ENCODE measurements around the gene VBP1.
"Not testable (repeated sequence)": the region's sequence is repeated elsewhere in the genome, so short reads cannot be mapped to it uniquely, and the experiment has no call there.

The VBP1 gene, protein sequence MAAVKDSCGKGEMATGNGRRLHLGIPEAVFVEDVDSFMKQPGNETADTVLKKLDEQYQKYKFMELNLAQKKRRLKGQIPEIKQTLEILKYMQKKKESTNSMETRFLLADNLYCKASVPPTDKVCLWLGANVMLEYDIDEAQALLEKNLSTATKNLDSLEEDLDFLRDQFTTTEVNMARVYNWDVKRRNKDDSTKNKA

DNA sequence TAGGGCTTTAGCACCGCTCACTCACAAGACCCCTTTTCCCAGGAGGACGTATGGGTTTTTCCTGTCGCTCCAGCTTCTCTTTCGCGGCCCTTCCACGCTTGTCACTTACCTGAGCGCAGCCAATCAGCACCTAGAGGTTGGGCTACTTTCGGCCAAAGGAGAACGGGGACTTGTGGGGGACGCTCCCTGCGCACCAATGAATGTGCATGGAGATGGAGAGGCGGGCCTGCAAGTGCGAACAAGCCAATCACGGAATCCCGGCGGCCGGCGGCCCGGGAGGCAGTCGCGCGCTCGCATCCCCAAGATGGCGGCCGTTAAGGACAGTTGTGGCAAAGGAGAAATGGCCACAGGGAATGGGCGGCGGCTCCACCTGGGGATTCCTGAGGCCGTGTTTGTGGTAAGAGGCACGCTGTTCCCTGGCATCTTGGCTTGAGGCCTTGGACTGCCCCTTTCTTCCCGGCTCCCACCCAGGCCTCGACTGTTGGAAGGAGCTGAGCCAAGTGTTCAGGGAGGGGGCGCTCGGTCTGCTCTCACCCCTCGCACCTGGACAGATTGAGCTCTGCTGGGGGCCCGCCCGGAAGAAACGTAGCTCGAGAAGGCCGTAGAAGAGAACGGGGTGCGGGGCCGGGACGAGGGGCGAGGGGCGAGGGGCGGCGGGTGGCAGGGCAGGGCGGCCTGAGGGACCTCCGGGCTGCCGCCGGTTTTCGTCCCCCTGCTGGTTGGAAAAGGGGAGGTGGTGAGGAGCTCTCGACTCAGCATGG, at the start of gene VBP1:
Gene VBP1 (plus strand): TSS at position 282 of the 761 bp plus-strand sequence. CDS start 23 bp downstream, at position 305.
- peak; percentile 97 for DNase-seq

DNA sequence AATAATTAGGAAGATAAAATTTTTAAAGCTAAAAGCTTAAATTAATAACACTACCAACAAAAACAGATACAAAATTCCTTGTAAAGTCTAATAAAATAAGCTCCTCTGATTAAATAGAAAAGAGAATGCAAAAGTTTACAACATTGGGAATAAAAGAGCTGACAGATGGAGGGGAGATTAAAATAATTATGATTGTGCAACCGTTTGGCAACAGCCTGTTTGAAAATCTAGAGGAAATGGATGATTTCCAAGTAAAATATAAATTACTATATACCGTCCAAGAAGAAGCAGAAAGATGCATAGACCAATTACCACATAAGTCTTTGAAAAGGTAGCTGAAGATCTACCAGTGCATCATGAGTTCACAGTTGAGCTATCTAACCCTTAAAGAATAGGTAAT, 46.4 kb upstream of the VBP1 start:
- no peak for DNase-seq

DNA sequence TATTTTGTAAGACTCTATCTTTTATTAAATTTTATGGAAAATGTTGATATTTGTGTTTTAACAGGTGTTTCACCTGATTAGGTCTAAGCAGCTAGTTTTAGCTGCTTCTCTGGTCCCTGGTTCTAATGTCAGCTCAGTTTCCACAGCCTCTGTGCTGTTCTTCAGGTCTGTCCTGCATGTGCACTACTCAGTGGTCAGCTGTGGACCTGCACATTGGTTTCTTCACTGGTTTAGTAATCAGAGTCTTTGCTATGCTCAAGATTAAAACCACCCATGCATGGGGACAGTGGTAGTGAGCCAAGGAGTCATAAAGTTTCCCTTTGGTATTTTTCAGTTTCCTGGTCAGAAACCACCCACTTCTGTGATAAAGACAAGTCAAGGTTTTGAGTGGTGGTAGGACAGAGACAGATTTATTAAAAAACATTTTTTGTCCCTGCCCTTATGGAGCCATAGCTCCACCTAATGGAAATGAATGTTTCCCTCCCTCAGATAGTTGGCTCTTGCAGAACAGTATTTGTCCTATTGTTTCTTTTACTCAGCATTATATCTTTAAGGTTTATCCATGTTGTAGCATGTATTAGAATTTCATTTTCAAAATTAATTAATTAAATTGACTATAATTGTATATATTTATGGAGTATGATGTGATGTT, 36.8 kb upstream of the VBP1 start:
- no peak for DNase-seq

DNA sequence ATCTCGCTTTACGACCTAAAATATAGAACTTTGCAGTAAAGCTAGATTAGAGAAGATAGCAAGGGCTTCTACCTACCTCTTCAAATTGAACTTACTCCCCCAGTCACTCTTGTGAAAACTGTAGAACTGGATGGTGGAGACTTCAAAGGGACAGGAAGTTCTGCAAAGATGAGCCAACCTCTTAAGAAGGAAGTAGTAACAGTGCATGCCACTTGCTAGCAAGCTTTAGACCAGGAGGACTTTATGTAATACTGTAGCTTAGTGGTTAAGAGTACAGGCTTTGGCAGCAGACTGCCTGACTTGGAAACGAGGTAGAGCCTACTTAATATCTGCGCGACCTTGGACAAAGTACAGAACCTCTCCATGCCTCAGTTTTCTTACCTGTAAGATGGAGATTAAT, 27.5 kb upstream of the VBP1 start:
- no peak for DNase-seq

DNA sequence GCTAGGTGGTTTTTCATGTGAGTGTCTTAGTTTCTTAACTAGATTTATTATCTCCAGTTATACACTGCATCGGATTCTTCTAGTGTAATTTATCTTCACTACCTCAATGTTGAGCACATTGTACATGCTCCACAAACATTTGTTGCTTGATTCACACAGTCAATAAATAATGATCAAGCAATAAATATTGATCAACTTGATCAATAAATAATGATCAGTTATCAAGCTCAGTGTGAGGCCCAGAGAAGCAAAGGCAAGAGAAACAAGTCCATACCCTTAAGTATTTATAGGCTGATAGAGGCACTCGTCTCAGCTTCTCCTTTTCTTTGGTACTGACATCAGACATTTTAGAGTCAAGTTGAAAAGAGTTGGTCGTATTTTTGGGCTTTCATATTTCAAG, 5.1 kb upstream of the VBP1 start:
- DNase-seq = no peak

DNA sequence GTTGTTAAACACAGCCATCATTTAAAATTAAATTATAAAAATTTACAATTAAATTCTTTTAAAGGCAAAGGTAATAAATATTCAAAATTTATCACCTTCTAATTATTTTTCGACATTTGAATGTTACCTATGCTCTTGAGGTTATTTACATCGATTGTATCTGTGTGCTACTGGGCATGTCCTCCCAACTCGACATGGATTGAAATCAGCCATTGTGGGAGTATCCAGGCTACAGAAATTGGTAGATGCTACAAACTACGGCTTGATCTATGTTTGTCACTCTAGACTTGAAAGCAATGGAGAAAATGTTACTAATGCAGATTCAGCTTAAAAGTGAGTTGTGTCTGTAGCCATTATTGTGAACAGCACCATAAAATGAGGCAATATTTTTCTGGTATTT, 2.5 kb upstream of the VBP1 start:
- no peak for DNase-seq

DNA sequence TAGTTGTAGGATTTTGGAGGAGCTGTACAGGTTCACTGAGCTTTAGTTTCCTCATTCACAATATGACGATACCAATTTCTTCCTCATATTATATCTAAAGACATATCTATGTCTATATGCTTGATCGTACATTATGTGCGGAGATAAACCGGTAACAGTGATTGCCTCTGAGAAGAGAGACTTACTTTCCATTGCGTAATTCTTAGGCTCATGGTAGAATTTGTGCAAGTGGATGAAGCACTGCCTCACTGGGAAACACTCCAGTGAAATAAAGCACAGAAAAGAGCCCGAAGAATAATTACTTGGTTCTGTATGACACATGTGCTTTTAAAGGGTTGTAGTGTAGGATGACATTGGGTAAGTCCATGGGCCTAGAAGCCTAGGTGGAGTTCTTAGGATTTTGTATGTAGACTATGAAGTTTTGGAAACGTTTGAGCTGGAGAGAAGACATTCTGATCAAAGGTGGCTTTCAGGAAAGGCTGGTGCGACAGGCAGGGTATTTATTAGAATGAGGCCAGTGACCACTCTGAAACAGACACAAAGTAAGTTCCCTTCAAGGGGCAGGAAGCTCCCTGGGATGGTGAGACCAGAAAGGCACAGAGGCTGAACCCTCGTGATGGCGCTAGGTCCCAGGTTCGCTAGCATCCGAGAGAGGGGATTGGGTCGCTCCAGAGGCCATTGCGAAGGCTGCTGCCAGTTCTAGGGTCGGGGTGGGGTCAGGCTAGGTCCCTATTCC, 649 bp upstream of the VBP1 start:
- DNase-seq = no peak

DNA sequence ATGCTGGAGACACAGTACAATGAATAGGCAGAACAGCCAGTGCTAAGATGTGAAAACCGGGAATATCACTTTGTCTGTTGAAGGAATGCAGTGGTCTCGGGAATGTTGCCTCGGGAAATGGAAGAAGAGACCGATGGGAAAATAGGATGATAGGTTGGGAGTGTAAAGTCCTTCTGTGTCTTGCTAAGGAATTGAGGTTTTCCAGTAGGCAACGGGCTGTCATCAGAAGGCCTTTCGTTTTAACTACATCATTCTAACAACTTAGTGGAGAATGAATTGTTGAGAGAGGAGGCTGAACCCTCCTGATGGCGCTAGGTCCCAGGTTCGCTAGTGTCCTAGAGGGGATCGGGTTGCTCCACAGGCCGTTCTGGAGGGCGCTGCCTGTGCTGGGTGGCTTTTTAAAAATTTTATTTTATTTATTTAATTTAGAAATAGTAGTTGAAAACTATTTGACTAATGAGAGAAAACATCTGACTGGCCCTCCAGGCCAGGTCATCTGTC, 730 bp downstream of the VBP1 start:
- peak; percentile 40 for DNase-seq

DNA sequence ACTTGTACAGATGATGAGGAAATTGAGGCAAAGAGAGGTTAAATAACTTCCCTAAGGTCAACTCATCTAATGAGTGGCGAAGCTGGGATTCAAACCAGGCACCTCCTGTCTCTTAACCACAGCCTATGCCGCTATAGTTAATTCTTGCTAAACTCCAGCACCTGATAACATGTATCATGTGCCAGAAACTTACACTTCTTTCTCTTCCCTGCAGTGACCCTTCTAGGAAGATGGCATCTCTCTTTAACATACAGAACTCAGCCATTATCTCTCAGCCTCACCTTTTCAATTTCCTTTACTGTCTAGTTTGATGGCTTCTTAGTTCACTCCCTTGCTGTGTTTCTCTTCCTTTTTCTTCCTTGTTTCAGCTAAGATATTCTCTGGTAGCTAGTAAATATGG, 2.5 kb downstream of the VBP1 start:
- no peak for DNase-seq

DNA sequence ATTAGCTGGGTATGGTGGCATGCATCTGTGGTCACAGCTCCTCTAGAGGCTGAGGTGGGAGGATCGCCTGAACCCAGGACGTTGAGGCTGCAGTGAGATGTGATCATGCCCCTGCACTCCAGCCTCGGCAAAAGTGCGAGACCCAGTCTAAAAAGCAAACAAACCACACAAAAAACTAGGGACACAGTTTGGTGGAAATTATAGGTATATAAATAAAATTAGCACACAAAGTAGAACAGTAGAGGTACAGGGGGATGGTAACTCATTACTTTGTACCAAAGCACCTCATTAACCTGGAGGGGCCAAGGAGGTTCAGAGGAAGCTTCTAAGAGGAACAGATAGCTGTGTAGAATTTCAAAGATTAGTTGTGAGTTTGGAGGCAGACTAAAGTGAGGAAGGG, 5.1 kb downstream of the VBP1 start:
- no peak for DNase-seq

DNA sequence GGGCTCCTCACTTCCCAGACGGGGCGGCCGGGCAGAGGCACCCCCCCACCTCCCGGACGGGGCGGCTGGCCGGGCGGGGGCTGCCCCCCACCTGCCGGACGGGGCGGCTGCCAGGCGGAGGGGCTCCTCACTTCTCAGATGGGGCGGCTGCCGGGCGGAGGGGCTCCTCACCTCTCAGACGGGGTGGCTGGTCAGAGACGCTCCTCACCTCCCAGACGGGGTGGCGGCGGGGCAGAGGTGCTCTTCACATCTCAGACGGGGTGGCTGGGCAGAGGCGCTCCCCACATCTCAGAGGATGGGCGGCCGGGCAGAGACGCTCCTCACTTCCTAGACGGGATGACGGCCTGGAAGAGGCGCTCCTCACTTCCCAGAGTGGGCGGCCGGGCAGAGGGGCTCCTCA, 7.5 kb downstream of the VBP1 start:
- not testable (repeated sequence) for DNase-seq

DNA sequence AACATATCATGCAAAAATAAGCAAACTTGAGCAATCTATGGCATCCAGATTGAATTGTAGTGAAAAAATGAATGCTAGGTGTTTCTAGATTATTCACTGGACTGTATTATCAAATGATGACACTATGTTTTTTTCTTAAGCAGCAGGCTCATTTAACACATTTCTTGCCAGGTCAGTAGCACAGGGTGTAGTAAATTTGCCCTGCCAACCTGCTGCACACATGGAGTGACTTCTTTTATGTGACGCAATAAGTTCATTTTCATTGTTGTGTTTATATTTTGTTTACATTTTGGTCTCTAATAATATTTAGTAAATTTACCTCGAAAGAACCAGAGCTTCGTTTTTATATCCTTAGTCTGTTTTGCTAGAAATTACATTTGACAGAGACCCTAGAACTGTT, 9.5 kb downstream of the VBP1 start:
- DNase-seq = no peak

DNA sequence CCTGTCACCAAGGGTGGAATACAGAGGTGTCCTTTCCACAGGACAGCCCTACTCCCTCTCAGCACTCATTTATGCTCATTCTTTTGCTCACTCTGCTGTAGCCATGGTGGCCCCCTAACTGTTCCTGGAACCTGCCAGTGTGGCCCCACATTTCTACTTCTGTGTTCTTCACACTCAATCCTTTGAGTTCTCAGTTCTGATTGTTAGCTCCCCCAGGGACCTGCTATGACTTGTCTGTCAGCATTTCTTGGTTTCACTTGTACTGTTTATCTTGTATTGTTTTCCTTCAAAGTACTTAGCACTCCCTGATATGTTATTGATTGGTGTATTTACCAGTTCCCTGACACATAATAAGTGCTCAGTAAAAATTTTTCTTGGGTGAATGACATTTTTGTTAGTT, 14.9 kb downstream of the VBP1 start:
- no peak for DNase-seq

DNA sequence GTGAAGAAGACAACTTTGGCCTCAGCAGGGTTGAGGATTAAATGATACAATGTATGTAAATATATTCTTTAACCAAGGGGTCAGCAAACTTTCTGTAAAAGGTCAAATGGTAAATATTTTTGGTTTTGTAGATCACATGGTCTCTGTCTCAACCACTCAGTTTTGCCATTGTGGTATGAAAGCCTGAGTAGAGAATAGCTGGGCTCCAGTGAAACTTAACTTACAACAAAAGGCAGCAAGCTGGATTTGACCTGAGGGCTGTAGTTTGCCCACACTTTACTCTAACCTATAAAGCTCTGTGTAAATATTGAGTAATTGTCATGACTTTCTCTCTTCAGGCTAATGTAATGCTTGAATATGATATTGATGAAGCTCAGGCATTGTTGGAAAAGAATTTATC, 19.6 kb downstream of the VBP1 start:
- DNase-seq = no peak

DNA sequence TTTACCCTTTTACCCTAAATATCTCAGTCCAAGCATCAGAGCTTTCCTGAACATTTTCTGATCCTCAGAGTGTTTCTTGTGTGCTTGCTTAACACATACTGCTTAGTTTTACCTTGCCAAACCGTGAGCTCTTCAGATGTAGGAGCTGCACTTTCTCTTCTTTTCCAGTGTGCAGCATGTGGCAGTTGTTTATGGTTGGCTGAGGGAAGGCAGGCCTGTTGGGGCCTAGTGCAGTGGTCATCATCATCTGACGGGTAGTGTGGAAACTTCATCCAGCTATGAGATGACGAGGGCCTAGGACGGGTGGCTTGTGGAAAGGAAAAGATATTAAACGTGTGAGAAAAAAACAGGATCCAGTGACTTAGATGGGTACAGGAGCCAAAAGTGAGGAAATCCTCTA, 21.5 kb downstream of the VBP1 start:
- no peak for DNase-seq

DNA sequence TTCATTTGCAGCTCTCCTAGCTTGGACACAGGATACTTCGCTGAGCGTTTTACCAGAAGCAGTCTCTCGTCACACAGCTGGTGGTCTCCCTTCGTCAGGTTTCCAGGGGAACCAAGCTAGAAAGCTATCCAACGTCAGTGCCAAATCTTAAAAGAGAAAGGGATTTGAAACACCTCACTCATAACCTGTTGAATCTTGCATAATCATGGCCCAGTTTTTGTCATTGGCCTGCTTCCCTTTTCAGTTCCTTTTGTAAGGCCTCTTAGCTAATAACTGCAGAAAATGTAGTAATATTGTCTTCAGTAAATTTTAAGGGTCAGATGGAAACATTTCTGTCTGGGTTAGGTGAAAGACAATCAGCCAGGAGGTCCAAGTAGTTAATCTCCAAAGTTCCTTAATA, 26.0 kb downstream of the VBP1 start:
- DNase-seq = no peak

DNA sequence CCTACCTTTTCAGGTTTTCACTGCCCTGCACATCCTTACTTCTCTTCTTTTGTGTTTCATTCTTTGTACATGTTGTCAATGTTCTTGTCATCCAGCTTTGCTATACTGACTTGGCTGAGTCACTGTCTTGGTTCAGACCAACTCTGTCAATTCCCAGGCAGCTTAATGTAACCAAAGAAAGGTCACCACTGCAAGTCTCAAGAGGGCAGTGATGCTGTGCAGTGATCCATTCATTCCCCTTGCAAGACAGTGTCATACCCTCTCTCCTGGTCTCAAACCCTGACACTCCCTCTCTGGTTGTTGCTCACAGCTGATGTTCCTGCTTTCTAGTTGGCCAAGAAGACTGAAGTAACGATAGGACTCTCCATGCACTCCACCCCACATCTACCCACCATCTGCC, 30.5 kb downstream of the VBP1 start:
- DNase-seq = no peak

DNA sequence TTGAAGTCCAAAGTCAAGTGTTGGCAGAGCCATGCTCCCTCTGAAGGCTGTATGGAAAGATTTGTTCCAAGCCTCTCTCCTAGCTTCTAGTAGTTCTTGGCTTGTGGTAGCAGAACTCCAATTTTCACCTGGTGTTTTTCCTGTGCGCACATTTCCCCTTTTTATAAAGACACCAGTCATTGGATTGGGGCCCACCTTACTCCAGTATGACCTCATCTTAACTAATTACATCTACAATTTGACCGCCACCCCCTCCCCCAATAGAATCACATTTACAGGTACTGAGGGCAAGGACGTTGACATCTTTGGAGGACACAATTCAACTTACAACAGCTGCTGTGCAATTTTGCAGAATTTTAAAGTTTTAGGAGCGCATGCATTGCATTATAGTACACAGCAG, 31.2 kb downstream of the VBP1 start:
- no peak for DNase-seq

DNA sequence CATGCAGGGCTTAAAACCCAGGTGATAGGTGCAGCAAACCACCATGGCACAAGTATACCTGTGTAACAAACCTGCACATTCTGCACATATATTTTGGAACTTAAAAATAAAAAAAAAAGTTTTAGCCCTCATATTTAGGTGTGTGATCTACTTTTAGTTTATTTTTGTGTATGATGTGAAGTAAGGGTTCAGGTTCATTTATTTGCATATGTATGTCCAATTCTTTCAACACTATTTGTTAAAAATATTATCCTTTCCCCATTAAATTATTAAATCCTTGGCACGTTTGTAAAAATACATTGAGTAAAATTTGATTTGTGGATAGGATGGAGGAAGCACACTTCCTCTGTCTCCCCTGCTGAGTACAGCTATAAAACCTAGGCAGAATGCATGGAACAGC, 35.1 kb downstream of the VBP1 start:
- no peak for DNase-seq

DNA sequence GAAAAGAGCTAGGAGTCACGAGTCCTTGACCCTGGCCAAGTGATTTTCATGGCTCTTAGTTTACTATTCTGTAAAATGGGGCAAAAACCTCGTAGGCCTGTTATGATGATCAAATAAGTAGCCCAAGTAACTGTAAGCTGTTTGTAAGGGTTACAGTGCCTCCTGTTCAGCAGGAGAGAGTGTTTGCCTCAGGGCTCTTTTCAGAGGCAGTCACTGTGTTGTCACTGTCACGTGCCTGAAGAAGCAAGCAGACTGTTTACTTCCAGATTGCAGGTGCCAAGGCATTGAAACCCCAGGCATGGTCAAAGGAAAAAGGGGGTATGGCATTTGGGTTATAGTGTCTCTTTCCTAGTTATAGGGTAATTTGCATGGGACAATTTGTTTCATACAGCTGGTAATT, 43.5 kb downstream of the VBP1 start:
- no peak for DNase-seq

DNA sequence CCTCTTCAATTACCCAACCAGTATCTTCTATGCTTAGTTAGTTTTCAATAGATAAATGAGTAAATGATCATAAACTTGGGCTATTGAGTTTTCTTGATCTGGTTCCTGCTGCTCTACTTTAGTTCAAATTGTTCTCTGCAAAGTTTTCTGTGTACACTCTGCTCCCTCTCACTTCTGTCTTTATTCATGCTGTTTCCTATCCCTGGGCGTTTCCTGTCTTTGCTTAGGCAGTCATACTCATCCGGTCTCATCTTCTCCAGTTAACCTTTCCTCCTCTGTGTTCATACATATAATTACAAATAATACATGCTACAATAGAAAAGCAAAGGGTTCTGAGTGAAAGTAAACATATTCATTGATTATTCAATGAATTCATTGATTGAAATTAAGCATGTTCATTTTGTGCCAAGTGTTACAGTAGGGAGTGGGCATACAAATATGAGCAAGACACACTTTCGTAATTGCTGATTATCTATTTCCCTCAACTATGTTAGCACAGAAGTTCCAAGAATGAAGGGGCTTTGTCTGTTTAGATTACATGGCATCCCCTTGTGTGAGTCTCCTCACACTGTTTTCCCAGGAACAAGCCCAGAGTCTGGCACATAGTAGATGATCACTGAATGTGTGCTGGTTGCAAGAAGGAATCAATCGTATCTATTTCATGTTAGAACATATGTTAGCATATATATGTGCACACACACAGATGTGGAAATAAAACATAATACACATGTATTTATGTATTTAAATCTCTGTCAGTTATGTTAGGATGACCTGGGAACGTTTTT, 46.9 kb downstream of the VBP1 start:
- no peak for DNase-seq

DNA sequence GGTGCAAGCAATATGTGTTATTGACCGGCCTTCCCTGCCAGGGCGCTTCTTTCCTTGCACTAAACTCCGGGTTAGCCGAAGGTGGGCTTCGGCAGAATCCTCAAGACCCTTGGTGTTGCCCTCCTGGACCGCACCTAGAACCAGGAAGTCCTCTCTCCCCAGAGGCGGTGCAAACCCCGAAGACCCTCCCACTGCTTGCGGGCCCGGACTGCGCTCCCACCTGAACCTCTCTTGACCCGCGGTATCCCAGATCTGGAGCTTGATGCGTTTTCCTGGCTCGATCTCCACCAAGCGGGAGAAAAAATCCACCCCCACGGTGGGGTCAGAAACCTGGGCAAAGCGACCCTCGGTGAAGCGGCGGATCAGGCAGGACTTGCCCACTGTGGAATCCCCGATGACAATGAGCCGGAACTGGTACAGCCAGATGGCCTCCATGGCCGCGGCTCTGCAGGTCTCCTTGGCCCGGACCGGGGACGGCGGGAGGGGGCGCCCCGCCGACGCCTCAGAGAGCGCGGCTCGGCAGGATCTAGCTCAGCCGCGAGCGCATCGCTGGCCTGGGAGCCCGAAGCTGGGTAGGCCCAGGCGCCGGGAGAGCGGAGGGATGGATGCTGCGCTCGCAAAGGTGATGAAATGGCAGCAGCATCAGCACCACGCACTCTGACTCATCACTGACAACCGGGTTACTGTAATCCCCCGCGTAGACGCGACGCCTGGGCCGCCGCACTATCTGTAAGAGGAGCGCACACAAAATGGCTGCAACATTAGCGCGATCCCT, 47.8 kb downstream of the VBP1 start, which contains the start of gene RAB39B:
Gene RAB39B (minus strand): TSS at position 638 of the 775 bp plus-strand sequence. CDS start 203 bp downstream, at position 435.
- peak; percentile 82 for DNase-seq
